Activated T-helper 1 cell treated with anti-CD3 and anti-CD28 coated beads, Interleukin-12 subunit alpha, Interleukin-12 subunit beta, Interleukin-2, Interleukin-4 antibody, amounts not matched to agents 30 ng/mL and 10 ng/mL and 1 ng/mL, durations not matched to agents 14 hours and 24 hours and 36 hours (primary cell): ENCODE data around the gene TADA3. TPM values are rescaled to one million over a fixed set of nuclear protein-coding genes. Genes with fewer than 3 reads are reported as not detected.
A peak's percentile ranks its signal among the peaks of the same experiment; 100 is the strongest.

ENCODE experiments used
- DNase-seq: peaks from one replicate; pipeline ENCODE4 v3.0.0; 2021; ENCODE audit warnings: low spot score
- H3K27ac Mint-ChIP-seq: one replicate; pipeline ENCODE4 v1.8.0; 2021; ENCODE audit warnings: mild to moderate bottlenecking, mixed read lengths
- H3K27me3 Mint-ChIP-seq: one replicate; pipeline ENCODE4 v1.8.0; 2022; ENCODE audit warnings: mild to moderate bottlenecking, moderate library complexity, mixed read lengths; ENCODE audit not compliant: insufficient read depth
- H3K36me3 Mint-ChIP-seq: one replicate; pipeline ENCODE4 v1.8.0; 2021; ENCODE audit warnings: low read depth, mixed read lengths
- H3K4me1 Mint-ChIP-seq: one replicate; pipeline ENCODE4 v1.8.0; 2021; ENCODE audit warnings: low read depth, mixed read lengths
- H3K4me3 Mint-ChIP-seq: one replicate; pipeline ENCODE4 v1.8.0; 2021; ENCODE audit warnings: mild to moderate bottlenecking, moderate library complexity, mixed read lengths
- H3K9me3 Mint-ChIP-seq: one replicate; pipeline ENCODE4 v1.8.0; 2021; ENCODE audit warnings: mixed read lengths
- intact Hi-C: fragments of 100-400 bp; cut with micrococcal nuclease; formaldehyde crosslinking; loops from one replicate; pipeline ENCODE4 v1.15.1; 2024
- total RNA-seq: library from RNA; stranded (reverse); gene quantifications from 2 replicates; pipeline ENCODE4 v1.2.3, GENCODE V29; 2022

The TADA3 gene, protein sequence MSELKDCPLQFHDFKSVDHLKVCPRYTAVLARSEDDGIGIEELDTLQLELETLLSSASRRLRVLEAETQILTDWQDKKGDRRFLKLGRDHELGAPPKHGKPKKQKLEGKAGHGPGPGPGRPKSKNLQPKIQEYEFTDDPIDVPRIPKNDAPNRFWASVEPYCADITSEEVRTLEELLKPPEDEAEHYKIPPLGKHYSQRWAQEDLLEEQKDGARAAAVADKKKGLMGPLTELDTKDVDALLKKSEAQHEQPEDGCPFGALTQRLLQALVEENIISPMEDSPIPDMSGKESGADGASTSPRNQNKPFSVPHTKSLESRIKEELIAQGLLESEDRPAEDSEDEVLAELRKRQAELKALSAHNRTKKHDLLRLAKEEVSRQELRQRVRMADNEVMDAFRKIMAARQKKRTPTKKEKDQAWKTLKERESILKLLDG
- 63.4 and 63.6 TPM in 2 replicates for total RNA-seq

DNA sequence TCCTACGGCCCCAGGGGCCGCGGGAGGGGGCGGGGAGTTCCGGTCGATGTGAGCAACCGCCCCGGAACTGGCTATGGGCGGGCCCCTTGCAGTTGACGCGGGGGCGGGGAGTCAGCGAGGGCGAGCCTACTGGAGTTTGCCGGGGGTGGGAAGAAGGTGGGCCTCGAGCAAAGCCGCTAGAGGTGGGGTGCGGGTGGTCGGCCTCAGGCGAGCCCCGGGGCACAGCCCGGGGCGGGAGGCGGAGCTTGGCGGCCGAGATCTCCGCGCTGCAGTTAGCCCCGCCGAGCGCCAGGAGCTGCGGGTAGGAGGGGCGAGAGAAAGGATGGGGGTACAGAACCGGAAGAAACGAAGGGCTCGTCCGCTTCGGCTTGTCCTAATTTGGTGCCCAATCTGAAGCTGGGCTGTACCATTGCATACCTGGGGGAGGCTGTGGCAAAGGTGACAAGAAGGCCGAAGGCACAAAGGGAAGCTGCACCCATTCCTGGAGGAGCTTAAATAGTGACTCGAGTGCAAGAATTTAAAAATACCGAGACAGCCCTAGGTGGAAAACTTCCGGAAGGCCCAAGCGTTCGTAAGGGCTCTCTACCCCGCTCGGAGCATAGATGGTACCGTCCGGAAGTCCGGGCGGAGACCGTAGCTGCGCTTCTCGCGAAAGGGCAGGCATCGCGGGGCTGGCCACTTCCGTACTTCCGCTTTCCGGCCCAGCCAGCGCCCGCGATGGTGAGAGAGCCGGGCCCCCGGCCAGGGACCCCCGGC, at the start of gene TADA3, which contains the start of gene ARPC4:
Gene TADA3, minus strand, starts transcription at position 69 of the 756 bp plus-strand sequence. CDS start 1,007 bp downstream, outside the sequence.
Gene ARPC4, plus strand, starts transcription at position 678 of the 756 bp plus-strand sequence. Its CDS starts 40 bp downstream, at position 718.
- Mint-ChIP-seq H3K4me3 (peak within 1 kb of the TSS; percentile 99), H3K36me3 (peaks cover 49% of the 10 kb centered on the region), H3K9me3 (no peaks in the 10 kb centered on the region), H3K4me1 (peaks cover 57% of the 10 kb centered on the region), H3K27ac (peak within 1 kb of the TSS; percentile 100), H3K27me3 (no peaks in the 10 kb centered on the region)
- intact Hi-C loops: loop anchor here (1.0 to 5.0 kb wide), 16 partner anchors 14 to 830 kb away; partner anchors contain the start of genes BRK1, BRPF1, CRELD1 and EMC3
- peak; percentile 89 for DNase-seq

DNA sequence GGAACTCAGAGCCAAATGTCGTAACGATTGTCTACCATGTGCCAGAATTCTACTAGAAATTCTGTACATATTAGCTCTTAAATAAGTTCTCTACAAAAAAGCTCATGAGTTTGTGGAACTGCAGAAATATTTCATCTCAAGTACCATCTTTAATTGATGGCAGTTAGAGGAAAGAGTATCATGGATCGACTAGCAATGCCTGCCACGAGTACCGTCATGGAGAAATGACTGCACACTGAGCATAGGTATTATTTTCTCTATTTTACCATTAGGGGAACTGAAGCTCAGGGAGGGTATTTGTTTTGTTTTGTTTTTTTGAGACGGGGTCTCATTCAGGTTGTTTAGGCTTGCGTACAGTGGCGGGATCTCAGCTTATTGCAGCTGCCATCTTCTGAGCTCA, 48.7 kb upstream of the TADA3 start:
- intact Hi-C loops: loop anchor here (10.0 kb wide), 1 partner anchor 274 kb away; the partner anchor contains the start of gene BRK1
- H3K9me3 Mint-ChIP-seq: no peaks in the 10 kb centered on the region
- H3K4me1 Mint-ChIP-seq: peaks cover 24% of the 10 kb centered on the region
- H3K4me3 Mint-ChIP-seq: no peak overlapping the region
- peaks cover 23% of the 10 kb centered on the region for H3K36me3 Mint-ChIP-seq
- no peak for DNase-seq
- no peak overlapping the region for H3K27ac Mint-ChIP-seq
- H3K27me3 Mint-ChIP-seq: no peaks in the 10 kb centered on the region

DNA sequence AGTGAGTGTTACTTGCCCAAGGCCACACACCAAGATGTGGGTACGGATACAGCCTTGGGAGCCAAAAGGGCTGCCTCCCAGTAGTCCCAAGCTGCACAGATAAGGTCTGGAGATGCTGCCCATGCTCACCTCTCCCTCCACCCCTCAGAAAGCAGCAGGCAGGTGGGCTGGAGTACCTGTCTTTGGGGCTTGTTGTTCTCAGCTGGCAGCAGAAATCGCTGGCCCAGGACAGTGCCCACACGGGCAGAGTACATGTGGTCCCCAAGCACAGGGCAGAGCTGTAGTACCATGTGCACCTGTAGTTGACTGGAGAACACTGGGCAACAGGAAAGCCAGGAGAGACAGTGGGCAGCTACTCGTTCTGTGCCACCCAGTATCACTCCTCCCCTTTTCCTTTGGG, 46.6 kb upstream of the TADA3 start:
- Mint-ChIP-seq H3K27me3 (no peaks in the 10 kb centered on the region), H3K36me3 (peaks cover 32% of the 10 kb centered on the region), H3K9me3 (no peaks in the 10 kb centered on the region), H3K4me1 (peaks cover 10% of the 10 kb centered on the region), H3K4me3 (no peak overlapping the region), H3K27ac (no peak overlapping the region)
- DNase-seq: no peak
- intact Hi-C loops: no loop called here

DNA sequence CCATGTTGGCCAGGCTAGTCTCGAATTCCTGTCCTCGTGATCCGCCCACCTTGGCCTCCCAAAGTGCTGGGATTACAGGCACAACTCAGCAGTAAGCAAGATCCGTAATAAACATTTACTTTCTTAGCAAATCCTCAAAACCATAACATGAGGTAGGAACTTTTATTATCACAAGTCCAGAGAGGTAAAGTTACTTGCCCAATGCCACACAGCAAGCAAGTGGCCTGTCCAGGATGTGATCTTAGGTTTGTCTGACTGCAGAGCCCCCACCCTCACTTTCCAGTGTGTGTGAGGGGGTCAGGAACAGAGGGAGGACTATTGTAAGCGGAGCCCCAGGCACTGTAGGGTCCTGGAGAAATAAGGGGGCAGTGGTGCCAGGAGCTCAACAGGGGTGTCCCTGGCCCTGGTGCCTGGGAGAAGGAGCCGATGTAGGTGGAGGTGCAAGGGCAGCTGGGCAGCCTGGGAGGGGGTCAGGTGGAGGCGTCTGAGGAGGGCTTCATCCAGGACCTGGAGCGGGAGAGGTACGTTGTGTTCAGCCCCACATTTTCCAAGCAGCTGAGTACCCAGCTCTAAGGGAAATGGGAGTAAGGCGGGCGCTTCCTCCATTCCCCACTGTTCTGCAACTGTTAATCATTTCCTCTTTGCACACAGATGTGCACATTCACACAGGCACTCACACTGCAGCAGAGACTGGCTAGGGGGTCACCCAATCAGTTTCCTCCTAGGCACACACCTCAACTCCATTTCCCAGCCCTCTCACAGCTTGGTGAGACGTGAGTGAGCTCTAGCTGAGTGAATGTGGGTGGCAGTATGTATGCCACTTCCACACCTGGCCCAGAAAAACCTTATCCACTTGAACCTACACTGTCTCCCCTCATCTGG, 45.7 kb upstream of the TADA3 start:
- DNase-seq: no peak
- no peak overlapping the region for H3K27ac Mint-ChIP-seq
- no peak overlapping the region for H3K4me3 Mint-ChIP-seq
- no peaks in the 10 kb centered on the region for H3K27me3 Mint-ChIP-seq
- peaks cover 10% of the 10 kb centered on the region for H3K4me1 Mint-ChIP-seq
- peaks cover 32% of the 10 kb centered on the region for H3K36me3 Mint-ChIP-seq
- H3K9me3 Mint-ChIP-seq: no peaks in the 10 kb centered on the region
- intact Hi-C loops: no loop called here

DNA sequence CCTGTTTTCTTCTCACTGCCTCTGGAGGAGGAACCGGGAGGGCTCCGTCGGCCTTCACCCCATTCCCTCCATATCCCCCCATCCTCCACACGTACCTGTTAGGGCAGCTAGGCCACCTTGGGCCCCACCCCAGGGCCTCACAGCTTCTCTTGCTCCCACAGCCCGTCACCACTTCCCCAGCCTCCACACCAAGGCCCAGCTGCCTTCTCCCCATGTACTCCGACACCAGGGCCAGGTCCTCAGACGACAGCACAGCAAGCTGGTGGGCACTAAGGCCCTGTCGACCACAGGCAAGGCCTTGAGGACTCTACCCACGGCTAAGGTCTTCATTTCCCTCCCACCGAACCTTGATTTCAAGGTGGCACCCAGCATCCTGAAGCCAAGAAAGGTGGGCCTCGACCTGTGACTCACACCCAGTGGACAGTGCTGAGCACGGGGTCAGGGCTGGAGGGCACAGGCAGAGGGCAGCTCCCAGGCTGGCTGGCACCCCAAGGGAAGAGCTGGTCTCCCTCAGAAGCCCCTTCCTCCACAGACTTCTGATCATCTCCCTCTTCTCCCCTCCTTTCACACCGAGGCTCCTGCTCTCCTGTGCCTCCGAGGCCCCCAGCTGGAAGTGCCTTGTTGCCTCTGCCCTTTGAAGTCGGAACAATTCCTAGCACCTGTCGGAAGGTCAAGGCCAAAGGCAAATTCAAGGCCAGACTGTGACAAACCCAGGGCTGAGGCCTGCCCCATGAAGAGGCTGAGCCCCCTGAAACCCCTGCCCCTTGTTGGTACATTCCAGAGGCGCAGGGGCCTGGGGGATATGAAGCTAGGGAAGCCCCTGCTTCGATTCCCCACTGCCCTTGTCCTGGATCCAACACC, 42.5 kb upstream of the TADA3 start:
- H3K36me3 Mint-ChIP-seq: peaks cover 18% of the 10 kb centered on the region
- H3K9me3 Mint-ChIP-seq: no peaks in the 10 kb centered on the region
- intact Hi-C loops: no loop called here
- H3K27me3 Mint-ChIP-seq: no peaks in the 10 kb centered on the region
- H3K4me1 Mint-ChIP-seq: peaks cover 7% of the 10 kb centered on the region
- DNase-seq: no peak
- no peak overlapping the region for H3K4me3 Mint-ChIP-seq
- no peak overlapping the region for H3K27ac Mint-ChIP-seq

DNA sequence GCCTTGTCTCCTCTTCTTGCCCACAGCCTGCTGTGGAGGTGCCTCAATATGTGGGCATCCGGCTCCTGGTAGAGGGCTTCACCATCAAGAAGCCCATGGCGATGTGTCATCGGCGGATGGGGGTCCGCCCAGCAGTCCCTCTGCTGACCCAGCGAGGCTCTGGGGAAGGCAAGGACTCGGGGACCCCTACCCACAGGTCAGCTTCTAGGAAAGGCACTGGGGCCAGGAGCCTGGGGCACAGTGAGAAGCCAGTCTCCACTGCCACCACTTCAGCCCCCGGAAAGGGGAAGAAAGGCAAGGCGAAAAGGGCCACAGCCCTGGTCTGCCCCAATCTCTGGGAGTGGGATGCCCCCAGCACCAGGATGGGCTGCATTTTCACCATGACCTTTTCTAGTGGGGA, 40.8 kb upstream of the TADA3 start:
- DNase-seq: no peak
- intact Hi-C loops: no loop called here
- H3K27me3 Mint-ChIP-seq: no peaks in the 10 kb centered on the region
- no peak overlapping the region for H3K27ac Mint-ChIP-seq
- peaks cover 19% of the 10 kb centered on the region for H3K36me3 Mint-ChIP-seq
- H3K4me3 Mint-ChIP-seq: no peak overlapping the region
- no peaks in the 10 kb centered on the region for H3K9me3 Mint-ChIP-seq
- peaks cover 7% of the 10 kb centered on the region for H3K4me1 Mint-ChIP-seq

DNA sequence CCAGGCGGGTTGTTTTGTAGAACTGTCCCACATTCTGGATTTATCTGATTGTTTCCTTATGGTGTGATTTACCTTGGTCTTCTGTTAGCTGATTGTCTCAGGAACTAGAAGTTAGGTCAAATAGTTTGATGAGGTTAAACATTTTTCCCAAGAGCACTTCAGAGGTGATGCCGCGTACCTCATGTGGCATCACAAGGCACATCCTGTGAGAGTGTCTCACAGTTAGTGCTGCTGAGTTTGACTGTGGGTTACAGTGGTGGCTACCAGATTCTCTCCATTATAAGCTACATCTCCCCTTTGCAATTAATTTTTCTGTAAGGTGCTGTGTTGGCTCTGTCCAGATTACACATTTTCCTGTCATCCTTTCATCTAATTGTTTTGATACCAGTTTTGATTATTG, 39.0 kb upstream of the TADA3 start:
- H3K36me3 Mint-ChIP-seq: peaks cover 23% of the 10 kb centered on the region
- intact Hi-C loops: no loop called here

DNA sequence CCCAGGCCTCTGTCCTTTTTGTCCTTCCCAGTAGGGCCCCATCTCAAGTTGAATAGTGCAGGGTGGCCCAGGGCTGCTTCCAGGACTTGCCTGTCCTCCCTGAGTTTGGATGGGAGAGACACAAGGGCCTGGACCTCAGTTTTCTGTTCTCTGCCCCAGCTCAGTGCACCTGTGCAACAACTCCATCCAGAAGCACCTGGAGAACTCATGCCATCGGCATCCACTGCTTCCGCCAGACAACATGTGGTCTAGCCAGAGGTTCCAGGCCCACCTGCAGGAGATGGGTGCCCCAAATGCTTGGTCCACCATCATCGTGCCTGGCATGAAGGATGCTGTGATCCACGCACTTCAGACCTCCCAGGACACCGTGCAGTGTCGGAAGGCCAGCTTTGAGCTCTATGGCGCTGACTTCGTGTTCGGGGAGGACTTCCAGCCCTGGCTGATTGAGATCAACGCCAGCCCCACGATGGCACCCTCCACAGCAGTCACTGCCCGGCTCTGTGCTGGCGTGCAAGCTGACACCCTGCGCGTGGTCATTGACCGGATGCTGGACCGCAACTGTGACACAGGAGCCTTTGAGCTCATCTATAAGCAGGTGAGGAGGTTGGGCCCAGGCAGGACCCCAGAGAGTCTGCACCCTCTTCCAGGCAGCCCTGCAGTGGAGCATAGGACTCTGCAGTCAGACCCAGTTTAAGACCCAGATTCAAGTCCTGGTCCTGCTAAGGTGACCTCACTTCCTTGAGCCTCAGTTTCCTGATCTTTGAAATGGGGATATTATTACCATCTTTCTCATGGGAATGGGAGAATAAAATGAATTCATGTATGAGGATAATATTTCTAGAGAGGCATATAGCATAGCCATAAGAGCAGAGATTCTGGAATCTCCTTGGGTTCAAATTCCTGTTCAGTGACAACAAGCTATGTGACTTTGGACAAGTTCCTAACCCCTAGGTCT, 36.8 kb upstream of the TADA3 start:
- H3K27me3 Mint-ChIP-seq: no peaks in the 10 kb centered on the region
- intact Hi-C loops: no loop called here
- H3K4me3 Mint-ChIP-seq: no peak overlapping the region
- DNase-seq: no peak
- no peaks in the 10 kb centered on the region for H3K9me3 Mint-ChIP-seq
- H3K4me1 Mint-ChIP-seq: peaks cover 7% of the 10 kb centered on the region
- H3K36me3 Mint-ChIP-seq: peaks cover 13% of the 10 kb centered on the region
- no peak overlapping the region for H3K27ac Mint-ChIP-seq

More for the DNA sequence above, 39.0 kb upstream of the TADA3 start:
- no peak for DNase-seq
- Mint-ChIP-seq H3K4me3 (no peak overlapping the region), H3K27ac (no peak overlapping the region), H3K27me3 (no peaks in the 10 kb centered on the region), H3K4me1 (peaks cover 7% of the 10 kb centered on the region), H3K9me3 (no peaks in the 10 kb centered on the region)

DNA sequence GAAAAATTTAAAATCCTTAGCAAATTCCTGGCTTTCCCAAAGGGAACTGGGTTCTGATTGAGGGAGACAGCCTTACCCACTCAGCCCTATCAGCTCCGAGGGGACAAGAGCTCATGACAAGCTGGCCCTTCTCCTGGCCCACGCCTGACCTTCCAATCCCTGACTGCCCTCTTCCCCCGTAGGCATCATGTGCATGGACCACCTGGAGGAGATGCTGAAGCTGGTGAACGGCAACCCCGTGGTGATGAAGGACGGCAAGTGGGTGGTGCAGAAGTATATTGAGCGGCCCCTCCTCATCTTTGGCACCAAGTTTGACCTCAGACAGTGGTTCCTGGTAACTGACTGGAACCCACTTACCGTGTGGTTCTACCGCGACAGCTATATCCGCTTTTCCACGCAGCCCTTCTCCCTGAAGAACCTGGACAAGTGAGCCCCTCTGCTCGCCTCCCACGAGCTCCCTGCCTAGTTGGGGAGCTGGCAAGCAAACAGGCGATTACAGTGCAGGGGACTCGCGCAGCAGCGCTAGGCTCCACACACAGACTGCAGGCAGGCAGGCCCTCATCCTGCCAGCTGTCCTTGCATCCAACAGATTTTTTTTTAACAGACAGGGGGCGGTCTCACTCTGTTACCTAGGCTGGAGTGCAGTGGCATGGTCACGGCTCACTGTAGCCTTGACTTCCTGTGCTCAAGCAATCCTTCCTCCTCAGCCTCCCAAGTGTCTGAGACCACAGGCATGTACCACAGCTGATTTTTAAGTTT, 34.7 kb upstream of the TADA3 start:
- no peaks in the 10 kb centered on the region for H3K27me3 Mint-ChIP-seq
- H3K4me3 Mint-ChIP-seq: no peak overlapping the region
- H3K4me1 Mint-ChIP-seq: peaks cover 7% of the 10 kb centered on the region
- intact Hi-C loops: no loop called here
- no peaks in the 10 kb centered on the region for H3K9me3 Mint-ChIP-seq
- peaks cover 12% of the 10 kb centered on the region for H3K36me3 Mint-ChIP-seq
- no peak overlapping the region for H3K27ac Mint-ChIP-seq
- DNase-seq: peak; percentile 28

DNA sequence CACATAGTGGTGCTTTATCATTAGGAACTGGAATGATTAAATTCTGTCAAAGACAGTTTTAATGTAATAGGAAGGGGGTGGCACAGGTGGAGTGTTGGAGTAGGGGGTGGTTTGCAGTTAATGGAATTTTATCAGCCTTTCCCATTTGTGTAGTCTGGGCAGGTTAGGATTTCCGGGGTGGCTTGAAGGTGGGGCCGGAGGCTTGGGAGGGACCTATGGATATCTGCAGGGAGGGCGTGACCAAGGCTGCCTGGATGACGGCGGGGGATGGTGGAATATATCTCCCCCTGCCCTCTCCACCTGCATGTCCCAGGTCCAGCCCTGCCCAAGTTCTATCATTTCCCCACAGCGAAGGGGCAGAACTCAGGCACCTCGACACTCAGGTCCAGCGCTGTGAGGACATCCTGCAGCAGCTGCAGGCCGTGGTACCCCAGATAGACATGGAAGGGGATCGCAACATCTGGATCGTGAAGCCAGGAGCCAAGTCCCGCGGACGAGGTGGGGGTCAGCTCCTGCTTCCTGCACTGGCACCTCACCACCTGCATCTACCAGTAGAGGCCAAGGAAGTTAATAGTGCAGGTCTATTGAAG, 33.3 kb upstream of the TADA3 start:
- Mint-ChIP-seq H3K4me1 (no peaks in the 10 kb centered on the region), H3K4me3 (no peak overlapping the region), H3K36me3 (peaks cover 13% of the 10 kb centered on the region), H3K27ac (no peak overlapping the region), H3K27me3 (no peaks in the 10 kb centered on the region), H3K9me3 (no peaks in the 10 kb centered on the region)
- intact Hi-C loops: no loop called here
- DNase-seq: no peak
